Pancreas (tissue), 10 donors: ENCODE measurements around the gene PLXNB1. TPM values are rescaled to one million over a fixed set of nuclear protein-coding genes. Genes with fewer than 3 reads are reported as not detected.
A peak's percentile ranks its signal among the peaks of the same experiment; 100 is the strongest.

Experiments used
- ATAC-seq, 4 donors: fragments of 200-7000 bp; cut with Tn5 transposase; one replicate each; pipeline versions ENCODE4 v1.8.0 to v1.9.1; 2020; ENCODE audit warnings: mild to moderate bottlenecking in 4 of 4, moderate library complexity in 4 of 4
- DNase-seq, 6 donors: peaks; one replicate each; pipeline ENCODE4 v3.0.0-alpha.2; 2020
- FAIRE-seq: peaks from 2 replicates; lab custom pipeline; 2012; peaks lifted over from hg19 to GRCh38; lab: Jason Lieb, UNC
- H3K27ac ChIP-seq, 4 donors: fragments of 200-600 bp; sonication (generic); 1 replicate in 3 of 4; 2 replicates in 1 of 4; pipeline versions ENCODE4 v1.5.0 to v1.8.0; 2020
- H3K27me3 ChIP-seq, 4 donors: fragments of 200-600 bp; one replicate each; pipeline ENCODE4 v1.8.0; 2021
- H3K36me3 ChIP-seq, 3 donors: fragments of 200-600 bp; sonication (generic) in 1 of 3; one replicate each; pipeline versions ENCODE4 v1.5.0 to v1.8.0; 2020 to 2021
- H3K4me1 ChIP-seq, 3 donors: fragments of 200-600 bp; one replicate each; pipeline ENCODE4 v1.8.0; 2021
- H3K4me3 ChIP-seq, 4 donors: fragments of 200-600 bp; sonication (generic) in 2 of 4; one replicate each; pipeline versions ENCODE4 v1.5.0 to v1.8.0; 2020 to 2021
- H3K9me3 ChIP-seq, 4 donors: fragments of 200-600 bp; one replicate each; pipeline ENCODE4 v1.8.0; 2021
- CTCF ChIP-seq, 4 donors: fragments of 200-600 bp; sonication (generic) in 3 of 4; IDR thresholded peaks; one replicate each; pipeline versions ENCODE4 v1.5.0 to v1.8.0; 2021; ENCODE audit warnings: antibody characterized with exemption in 4 of 4
- whole genome bisulfite sequencing, 2 donors: extraction: QIAGEN DNeasy Blood & Tissue Kit; methylation state at CpG; one replicate each; pipeline ENCODE4 v1.1.7; 2013; 5-methylcytosine and 5-hydroxymethylcytosine counted together
- intact Hi-C, 3 donors: fragments of 100-400 bp; cut with DNase I; formaldehyde crosslinking; loops; one replicate each; pipeline versions ENCODE4 v1.11.1 to v1.14.2; 2022
- polyA plus RNA-seq, 2 donors: library from polyadenylated mRNA; stranded (reverse); fragments of 200-250 nt; gene quantifications; one replicate each; pipeline ENCODE4 v1.2.3, GENCODE V29; 2013
- total RNA-seq, 6 donors: library from RNA; stranded (reverse); fragmentation: NEBNext Ultra II Directional in 4 of 6; extraction: Animal tissue kit (Norgen Biotek cat#: 25700) in 4 of 6; gene quantifications; one replicate each; pipeline versions ENCODE4 v1.2.1 to v1.2.4, GENCODE V29; 2021 to 2023
- donor health status: healthy with polysubstance abuse.
- donor health status: DM: no; HTN: no; CAD: no; lungs with moderate emphysema.
- donor health status: DM: no; HTN: no; CAD: no.
- donor health status: control.
- donor health status: control.
- donor health status: Bipolar disorder and iron deficiency.
- donor health status: DM: yes; HTN: yes; CAD: no.
- donor health status: DM: no; HTN: no; CAD: no.
- donor health status: DM: no; HTN: no; CAD: no.
- donor health status: DM: yes; HTN: yes; CAD: no.

The PLXNB1 gene
- total and polyA plus RNA-seq, 8 donors, result 47.8 to 372 (median 74.3) TPM

- 91% methylated on average over 17 of the region's 17 CpGs for WGBS, 2 donors
- intact Hi-C loops, result no loop called here
Observed at GRCh38 chr3:48419597-48419996, 10.3 kb downstream of the PLXNB1 start.

DNA sequence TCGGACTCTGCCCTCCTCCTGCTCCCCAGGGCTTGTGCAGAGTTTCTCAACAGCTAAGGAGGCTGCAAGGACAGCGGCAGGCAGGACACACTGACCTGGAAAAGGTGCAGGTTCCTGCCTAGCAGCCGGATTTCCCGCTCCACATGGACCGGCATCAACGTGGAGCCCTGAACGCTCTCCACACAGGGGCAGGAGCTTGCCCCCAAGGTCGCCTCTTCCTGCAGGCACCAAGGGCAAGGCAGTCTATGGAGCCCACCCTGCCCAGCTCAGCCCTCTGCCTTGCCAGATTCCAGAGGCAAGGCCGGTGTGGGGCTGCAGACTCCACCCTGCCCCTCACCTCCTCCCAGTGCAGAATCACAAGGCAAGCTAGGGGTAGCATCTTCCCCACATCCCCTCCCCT is 10.7 kb downstream of the PLXNB1 start:
- no peaks in the 10 kb centered on the region for H3K4me1 ChIP-seq
- no peak for ATAC-seq
- peaks cover 0 to 44% (median 25%) of the 10 kb centered on the region in 3 donors for H3K36me3 ChIP-seq
- no peaks in the 10 kb centered on the region for H3K9me3 ChIP-seq
- no peak for FAIRE-seq
- H3K27me3 ChIP-seq, result no peaks in the 10 kb centered on the region
- no peak overlapping the region for H3K4me3 ChIP-seq
- WGBS, 2 donors, result 88 to 94% methylated on average over 9 of the region's 9 CpGs
- no peak for TF ChIP-seq CTCF (IDR thresholded peaks at IDR 0.05)
- intact Hi-C loops, result no loop called here
- peak in 1 of 6 donors; percentile 8 for DNase-seq
- H3K27ac ChIP-seq, result no peak overlapping the region

More at GRCh38 chr3:48419597-48419996, 10.3 kb downstream of the PLXNB1 start:
- DNase-seq (no peak), ATAC-seq (no peak), FAIRE-seq (no peak)
- TF ChIP-seq CTCF (IDR thresholded peaks at IDR 0.05), result no peak
- Histone ChIP-seq H3K27me3 (no peaks in the 10 kb centered on the region), H3K27ac (no peak overlapping the region), H3K4me3 (no peak overlapping the region), H3K9me3 (no peaks in the 10 kb centered on the region), H3K36me3 (peaks cover 0 to 39% (median 25%) of the 10 kb centered on the region in 3 donors), H3K4me1 (no peaks in the 10 kb centered on the region)

DNA sequence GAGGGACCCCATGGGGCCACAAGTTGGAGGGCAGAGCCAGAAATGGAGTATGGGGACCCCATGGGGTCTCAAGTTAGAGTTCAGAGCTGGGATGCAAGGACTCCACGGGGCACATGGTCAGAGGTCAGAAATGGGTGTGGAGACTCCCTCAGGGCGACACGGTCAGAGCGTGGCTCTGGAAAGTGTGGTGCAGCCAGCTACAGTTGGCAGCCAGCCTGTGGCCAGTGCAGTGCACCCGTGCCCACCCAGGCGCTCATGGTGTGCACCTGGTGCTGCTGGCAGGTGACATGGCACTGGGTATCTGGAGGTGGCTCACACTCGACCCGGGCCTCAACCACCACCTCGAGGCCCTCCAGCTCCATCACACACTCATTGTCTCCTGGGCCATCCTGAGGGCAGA is 11.2 kb downstream of the PLXNB1 start:
- ATAC-seq, result no peak
- intact Hi-C loops, result no loop called here

DNA sequence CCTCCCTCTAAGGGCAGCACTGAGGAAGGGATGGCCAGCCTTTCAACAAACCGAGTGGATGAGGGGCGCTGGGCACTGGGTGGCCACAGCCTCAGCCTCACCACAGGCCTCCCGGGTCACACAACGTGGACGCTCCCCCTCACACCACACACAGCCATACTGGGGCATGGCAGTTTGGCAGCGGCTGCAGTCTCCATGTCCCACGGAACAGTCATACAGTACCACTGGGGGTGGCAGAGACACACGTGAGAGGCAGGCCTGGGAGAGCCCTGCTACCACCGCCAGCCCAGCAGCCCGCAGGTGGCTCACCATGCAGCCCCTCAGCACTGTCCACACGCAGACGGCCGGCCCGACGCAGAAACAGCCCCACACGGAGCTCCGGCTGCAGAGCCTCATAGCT is 11.7 kb downstream of the PLXNB1 start:
- TF ChIP-seq CTCF (IDR thresholded peaks at IDR 0.05), result no peak
- no peaks in the 10 kb centered on the region for H3K27me3 ChIP-seq
- no peaks in the 10 kb centered on the region for H3K4me1 ChIP-seq
- DNase-seq, result no peak
- H3K27ac ChIP-seq, result no peak overlapping the region
- intact Hi-C loops, result no loop called here
- 91 to 93% methylated on average over 17 of the region's 17 CpGs for WGBS, 2 donors
- FAIRE-seq, result no peak
- H3K9me3 ChIP-seq, result no peaks in the 10 kb centered on the region
- no peak for ATAC-seq
- no peak overlapping the region for H3K4me3 ChIP-seq
- H3K36me3 ChIP-seq, result peaks cover 0 to 49% (median 25%) of the 10 kb centered on the region in 3 donors

More for the DNA sequence above, 11.2 kb downstream of the PLXNB1 start:
- H3K4me1 ChIP-seq, result no peaks in the 10 kb centered on the region
- FAIRE-seq (no peak), DNase-seq (peak in 1 of 6 donors; percentile 28)
- H3K27ac ChIP-seq, result no peak overlapping the region
- no peaks in the 10 kb centered on the region for H3K27me3 ChIP-seq
- no peak overlapping the region for H3K4me3 ChIP-seq
- no peaks in the 10 kb centered on the region for H3K9me3 ChIP-seq
- peaks cover 0 to 47% (median 25%) of the 10 kb centered on the region in 3 donors for H3K36me3 ChIP-seq
- WGBS, 2 donors, result 88 to 93% methylated on average over 9 of the region's 9 CpGs
- TF ChIP-seq CTCF (IDR thresholded peaks at IDR 0.05), result no peak

DNA sequence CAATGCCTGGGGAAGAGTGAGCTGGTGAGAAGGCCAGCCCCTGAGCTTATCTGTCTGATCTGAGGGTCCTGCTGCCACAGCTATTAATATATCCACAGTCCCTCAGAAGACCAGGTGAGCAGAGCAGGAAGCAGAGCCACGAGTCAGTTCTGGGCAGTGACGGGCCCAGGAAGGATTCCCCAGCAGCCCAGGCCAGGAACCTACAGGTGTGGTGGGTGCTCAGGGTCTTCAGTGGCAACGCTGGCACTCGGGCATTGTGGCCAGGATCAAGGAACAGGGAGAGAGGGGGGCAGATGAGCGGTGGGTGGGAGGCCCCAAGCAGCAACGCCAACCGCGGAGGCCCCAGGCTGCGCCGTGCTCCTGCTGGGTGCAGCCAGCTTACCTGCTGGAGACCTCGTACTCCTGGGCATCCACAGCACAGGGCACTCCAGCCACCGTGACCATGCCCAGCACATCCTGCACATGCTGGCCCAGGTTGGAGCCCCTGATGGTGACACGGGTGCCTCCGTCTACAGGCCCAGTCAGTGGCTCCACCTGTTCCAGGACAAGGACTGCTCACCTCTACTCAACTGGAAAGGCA is 12.3 kb downstream of the PLXNB1 start:
- Histone ChIP-seq H3K4me3 (no peak overlapping the region), H3K4me1 (no peaks in the 10 kb centered on the region), H3K27ac (no peak overlapping the region), H3K27me3 (no peaks in the 10 kb centered on the region), H3K36me3 (peaks cover 0 to 54% (median 27%) of the 10 kb centered on the region in 3 donors), H3K9me3 (no peaks in the 10 kb centered on the region)
- peak in 2 of 6 donors; percentile 13 to 49 for DNase-seq
- ATAC-seq, result no peak
- WGBS, 2 donors, result 93 to 94% methylated on average over 14 of the region's 14 CpGs
- intact Hi-C loops, result no loop called here
- no peak for FAIRE-seq
- no peak for TF ChIP-seq CTCF (IDR thresholded peaks at IDR 0.05)
